Dedifferentiated amniotic fluid mesenchymal stem cell (primary cell): Measurements from ENCODE around the gene SMARCA1.
A peak's percentile ranks its signal among the peaks of the same experiment; 100 is the strongest.

Experiments used
- DNase-seq: peaks from one replicate; pipeline ENCODE4 v3.0.0-alpha.2; 2016; ENCODE audit errors: extremely low spot score

SMARCA1 gene

GRCh38 chrX:129529685-129530281, 6.5 kb upstream of the SMARCA1 start:
- no peak for DNase-seq

DNA sequence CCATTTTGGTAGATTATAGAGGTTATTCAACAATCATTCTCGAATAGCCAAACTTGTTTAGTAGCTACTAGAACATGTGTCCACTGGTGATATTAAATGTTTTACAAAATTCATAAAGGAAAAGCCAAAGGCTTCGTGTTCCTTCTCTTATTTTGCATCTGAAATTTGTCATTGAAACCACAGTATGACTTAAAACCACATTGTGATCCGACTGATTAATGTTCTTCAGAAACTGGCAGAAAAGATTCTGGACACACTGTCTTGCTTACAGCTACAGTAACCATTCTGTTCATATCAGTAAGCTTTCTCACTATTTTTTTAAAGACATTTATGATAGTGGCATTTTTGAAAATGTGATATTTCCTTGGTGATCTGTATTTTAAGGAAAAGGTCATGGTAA, 2.6 kb upstream of the SMARCA1 start:
- no peak for DNase-seq

- no peak for DNase-seq
These were observed 1.9 kb upstream of the SMARCA1 start for GRCh38 chrX:129525162-129525561.

DNA sequence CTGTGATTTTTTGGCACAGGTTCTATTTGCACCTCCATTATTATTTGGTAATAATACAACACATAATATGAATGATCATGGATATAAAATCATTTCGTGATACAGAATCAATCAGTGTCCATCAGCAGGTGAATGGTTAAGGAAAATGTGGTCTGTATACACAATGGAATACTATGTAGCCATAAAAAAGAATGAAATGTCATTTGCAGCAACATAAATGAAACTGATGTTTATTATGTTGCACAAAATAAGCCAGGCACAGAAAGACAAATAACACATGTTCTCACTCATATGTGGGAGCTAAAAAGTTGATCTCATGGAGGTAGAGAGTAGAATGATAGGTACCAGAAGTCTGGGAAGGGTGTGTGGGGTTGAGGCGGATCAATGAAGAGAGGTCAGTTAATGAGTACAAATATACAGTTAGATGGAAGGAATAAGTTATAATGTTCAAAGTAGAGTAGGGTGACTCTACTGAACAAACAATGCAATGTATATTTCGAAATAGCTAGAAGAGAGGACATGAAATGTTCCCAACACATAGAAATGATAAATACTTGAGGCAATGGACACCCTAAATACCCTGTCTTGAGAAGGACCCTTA, 1.1 kb upstream of the SMARCA1 start:
- no peak for DNase-seq

DNA sequence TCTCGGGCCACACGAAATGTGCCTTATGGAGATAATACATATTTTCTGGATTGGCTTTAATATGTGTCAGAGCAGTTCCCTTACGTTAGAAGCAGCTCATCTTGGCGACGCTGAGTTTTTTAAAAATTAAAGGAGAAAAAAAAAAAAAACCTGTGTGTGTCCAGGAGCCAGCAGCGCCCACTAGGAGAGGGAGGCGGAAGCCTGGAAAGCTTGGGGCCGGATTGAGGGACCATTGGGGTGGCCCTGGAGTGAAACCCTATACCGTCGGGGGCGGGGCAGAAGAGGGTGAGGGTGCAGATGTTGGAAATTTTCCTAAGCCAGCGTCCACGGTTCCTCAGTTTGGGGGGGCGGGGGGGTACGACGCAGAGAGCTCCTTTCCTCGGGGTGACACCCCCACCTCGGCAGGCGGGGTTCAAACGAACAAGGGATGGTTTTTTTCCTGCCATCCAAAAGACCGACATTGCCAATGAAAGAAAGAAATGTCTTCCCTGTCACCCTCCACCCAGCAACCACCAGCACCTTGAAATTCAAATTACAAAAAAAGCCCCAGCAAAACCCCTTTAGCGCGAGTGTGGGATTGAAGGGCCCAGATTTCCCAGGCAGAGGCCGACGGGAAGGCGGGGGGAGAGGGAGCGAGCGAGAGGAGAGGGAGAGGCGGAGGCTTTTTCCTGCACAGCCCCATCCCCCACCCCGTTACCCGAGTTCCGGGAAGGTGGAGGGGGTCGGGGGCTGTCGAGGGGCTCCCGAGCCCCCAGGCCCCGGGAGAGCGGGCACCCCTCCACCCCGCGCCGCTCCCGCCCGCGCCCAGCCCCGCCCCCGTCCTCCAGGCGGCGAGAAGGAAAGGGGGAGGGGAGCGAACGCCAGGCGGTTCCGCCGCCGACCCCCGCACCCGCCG, 859 bp downstream of the SMARCA1 start:
- peak; percentile 51 for DNase-seq

DNA sequence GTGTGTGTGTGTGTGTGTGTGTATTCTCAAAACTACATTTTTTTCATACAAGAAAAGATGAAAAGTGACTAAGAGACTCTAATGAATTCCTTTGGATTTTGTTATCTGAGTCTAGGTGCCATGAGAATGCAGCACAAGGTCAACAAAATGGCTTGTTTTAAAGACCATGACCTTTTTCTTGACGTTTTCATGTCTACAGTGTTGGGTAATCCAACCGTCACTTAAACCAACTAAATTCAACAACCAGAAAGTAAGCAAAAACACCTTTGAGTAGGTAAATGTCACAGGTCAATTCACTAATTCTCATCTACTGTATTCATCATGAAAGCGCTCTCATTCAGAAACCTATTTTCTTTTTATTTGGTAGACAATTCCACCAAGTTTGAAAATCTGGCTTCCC, 3.1 kb downstream of the SMARCA1 start:
- DNase-seq = no peak

DNA sequence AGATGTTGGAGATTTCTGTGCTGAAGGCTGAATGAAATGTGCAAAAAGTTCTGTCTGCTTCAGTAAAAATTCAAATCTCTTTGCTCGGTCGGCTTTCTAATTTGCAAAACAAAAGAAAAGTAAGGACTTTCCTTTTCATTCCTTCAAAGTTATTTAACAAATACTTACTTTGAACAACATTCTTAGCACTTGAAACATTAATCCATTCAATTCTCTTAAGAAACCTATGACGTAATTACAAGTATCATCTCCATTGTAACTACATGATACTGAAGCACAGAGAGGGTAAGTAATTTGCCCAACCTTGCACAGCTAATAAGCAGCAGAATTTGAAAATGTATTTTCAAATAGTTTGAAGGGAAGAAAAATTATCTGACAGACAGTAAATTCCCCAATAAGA, 6.9 kb downstream of the SMARCA1 start:
- DNase-seq = no peak

DNA sequence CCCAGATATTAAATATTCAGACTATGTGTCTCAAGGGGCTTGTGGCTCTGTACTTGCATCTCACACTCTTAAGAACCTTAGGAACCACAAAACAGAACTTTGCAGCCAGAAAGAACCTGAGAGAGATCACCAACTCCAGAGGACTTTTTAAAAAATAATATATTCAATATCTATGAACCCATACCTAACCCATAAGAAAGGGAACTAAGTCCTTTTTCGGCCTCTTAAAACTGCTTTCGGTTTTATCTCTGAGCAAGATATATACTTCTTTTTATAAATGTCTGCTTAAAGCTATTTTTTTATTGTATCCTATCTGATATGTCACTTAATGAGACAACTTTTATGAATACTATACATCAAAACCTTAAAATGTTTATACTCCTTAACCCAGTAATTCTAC, 10.9 kb downstream of the SMARCA1 start:
- no peak for DNase-seq

GRCh38 chrX:129511689-129512088, 11.6 kb downstream of the SMARCA1 start:
- DNase-seq = no peak

GRCh38 chrX:129510331-129510730, 13.0 kb downstream of the SMARCA1 start:
- DNase-seq = no peak

- DNase-seq = no peak
These were observed 26.0 kb downstream of the SMARCA1 start for GRCh38 chrX:129497146-129497843.

DNA sequence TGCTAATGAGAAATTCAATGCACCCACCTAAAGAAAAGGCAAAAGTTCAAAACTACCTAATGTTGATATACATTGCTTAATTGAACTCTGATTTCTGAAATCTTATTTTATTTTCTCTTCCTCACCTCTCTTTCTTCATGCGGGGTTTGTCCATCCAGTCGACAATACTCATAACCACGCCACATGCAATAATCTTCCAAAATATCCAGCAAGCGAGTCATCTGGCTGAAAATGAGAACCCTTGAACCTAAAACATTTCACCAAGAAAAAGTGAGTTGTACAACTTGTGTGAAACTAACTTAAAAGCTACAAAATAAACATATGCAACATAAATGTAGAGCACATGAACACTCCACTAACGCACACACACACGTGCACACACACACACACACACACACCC, 26.7 kb downstream of the SMARCA1 start:
- DNase-seq = no peak

DNA sequence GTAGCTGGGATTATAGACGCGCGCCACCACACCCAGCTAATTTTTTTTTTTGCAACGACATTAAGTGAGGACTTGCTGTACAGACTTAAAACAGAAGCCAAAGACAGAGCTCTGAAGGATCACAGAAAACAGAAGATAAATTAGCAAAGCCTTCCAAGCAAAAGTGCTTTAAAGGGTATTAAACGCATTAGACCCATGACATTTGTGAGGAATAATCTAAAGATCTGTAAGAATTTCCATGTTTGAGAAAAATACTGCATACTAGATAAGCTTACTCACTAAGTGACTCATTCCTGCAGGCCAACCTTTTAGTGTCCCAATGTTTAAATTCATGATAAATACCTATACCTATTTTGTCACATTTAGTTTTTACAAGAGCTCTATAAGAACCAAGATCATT, 27.4 kb downstream of the SMARCA1 start:
- DNase-seq = no peak

- no peak for DNase-seq
These were observed 28.4 kb downstream of the SMARCA1 start for GRCh38 chrX:129494887-129495286.

GRCh38 chrX:129493643-129494042, 29.6 kb downstream of the SMARCA1 start:
- no peak for DNase-seq

GRCh38 chrX:129490330-129490729, 33.0 kb downstream of the SMARCA1 start:
- DNase-seq = no peak

GRCh38 chrX:129488359-129488758, 34.9 kb downstream of the SMARCA1 start:
- DNase-seq = no peak

GRCh38 chrX:129480889-129481288, 42.4 kb downstream of the SMARCA1 start:
- DNase-seq = no peak

GRCh38 chrX:129478516-129478915, 44.8 kb downstream of the SMARCA1 start:
- no peak for DNase-seq

GRCh38 chrX:129472116-129472515, 51.2 kb downstream of the SMARCA1 start:
- no peak for DNase-seq

GRCh38 chrX:129462707-129463106, 60.6 kb downstream of the SMARCA1 start:
- DNase-seq = no peak

DNA sequence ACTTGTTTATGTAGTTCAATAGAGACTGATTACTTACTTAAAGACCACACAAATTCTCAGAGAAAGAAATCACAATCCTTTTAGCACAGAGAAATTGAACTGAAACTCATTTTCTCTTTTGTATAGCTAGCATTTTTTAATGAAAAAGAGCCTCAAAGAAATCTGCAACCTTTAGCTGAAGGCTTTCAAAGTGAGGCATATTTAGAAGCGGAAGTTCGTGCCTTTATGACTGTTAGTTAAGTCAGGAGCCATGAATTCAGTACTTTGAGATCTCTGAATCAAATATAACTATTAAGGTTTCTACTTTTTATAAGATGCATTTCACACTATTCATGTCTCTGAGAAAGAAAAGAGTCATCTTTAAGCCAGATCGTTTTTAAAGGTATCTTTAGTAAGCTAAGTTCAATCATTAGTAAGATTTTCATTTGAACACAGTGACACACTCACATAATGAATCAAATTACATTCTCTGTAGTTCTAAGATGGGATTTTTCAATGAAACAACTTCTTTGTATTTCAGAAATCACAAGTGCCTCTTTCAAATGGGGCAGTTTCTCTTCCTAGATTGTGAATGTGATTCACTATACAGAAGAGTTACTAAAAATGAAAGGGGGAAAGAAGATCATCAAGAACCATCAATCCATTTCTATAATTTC, 61.4 kb downstream of the SMARCA1 start:
- DNase-seq = no peak
